Lung (tissue), 12 donors: ENCODE data around the gene ITPA. TPM values are rescaled to one million over a fixed set of nuclear protein-coding genes. Genes with fewer than 3 reads are reported as not detected.

Source experiments
- ATAC-seq: fragments of 200-7000 bp; cut with Tn5 transposase; one replicate; pipeline ENCODE4 v1.9.1; 2020; ENCODE audit warnings: moderate number of reproducible peaks; ENCODE audit not compliant: insufficient read depth, low FRiP score
- DNase-seq, 3 donors: peaks; one replicate each; pipeline ENCODE4 v3.0.0-alpha.2; 2013 to 2017
- H3K27ac ChIP-seq, 2 donors: one replicate each; pipeline ENCODE4 v1.5.1; 2013; ENCODE audit warnings: mild to moderate bottlenecking in 2 of 2, moderate library complexity in 2 of 2, control low read depth in 1 of 2, inconsistent platforms in 1 of 2, low read depth in 1 of 2, low read length in 1 of 2
- H3K27me3 ChIP-seq, 3 donors: one replicate each; pipeline ENCODE4 v1.5.1; 2013; ENCODE audit warnings: low read length in 2 of 3; ENCODE audit not compliant: control insufficient read depth in 3 of 3, insufficient read depth in 3 of 3
- H3K36me3 ChIP-seq, 4 donors: one replicate each; pipeline ENCODE4 v1.5.1; 2013; ENCODE audit warnings: low read length in 4 of 4, mild to moderate bottlenecking in 1 of 4, moderate library complexity in 1 of 4; ENCODE audit not compliant: control insufficient read depth in 4 of 4, insufficient read depth in 4 of 4
- H3K4me1 ChIP-seq, 5 donors: one replicate each; pipeline ENCODE4 v1.5.1; 2013; ENCODE audit warnings: low read length in 5 of 5, mild to moderate bottlenecking in 2 of 5, moderate library complexity in 1 of 5; ENCODE audit not compliant: control insufficient read depth in 5 of 5, insufficient read depth in 5 of 5
- H3K4me3 ChIP-seq: one replicate; pipeline ENCODE4 v1.5.1; 2013; ENCODE audit warnings: mild to moderate bottlenecking, control low read depth, moderate library complexity
- H3K9ac ChIP-seq, 2 donors: one replicate each; pipeline ENCODE4 v1.5.1; 2013; ENCODE audit warnings: low read length in 2 of 2, control low read depth in 1 of 2; ENCODE audit not compliant: insufficient read depth in 1 of 2
- H3K9me3 ChIP-seq, 4 donors: one replicate each; pipeline ENCODE4 v1.5.1; 2013; ENCODE audit warnings: low read length in 3 of 4, mild to moderate bottlenecking in 1 of 4, moderate library complexity in 1 of 4; ENCODE audit not compliant: control insufficient read depth in 4 of 4, insufficient read depth in 3 of 4
- WGBS, 2 donors: extraction: QIAGEN DNeasy Blood & Tissue Kit; methylation state at CpG; one replicate each; pipeline ENCODE4 v1.1.7; 2013; 5-methylcytosine and 5-hydroxymethylcytosine counted together
- polyA plus RNA-seq, 2 donors: library from polyadenylated mRNA; stranded (reverse); fragments of 200-250 nt; gene quantifications; one replicate each; pipeline ENCODE4 v1.2.1, GENCODE V29; 2013
- total RNA-seq, 2 donors: library from RNA; depleted of rRNA in 1 of 2; stranded (reverse); fragments of >200 nt in 1 of 2; gene quantifications; one replicate each; pipeline ENCODE4 v1.2.1, GENCODE V29; 2014 to 2021
- TF ChIP-seq, protein P1 (sequence below): IDR thresholded peaks from 2 replicates; pipeline ENCODE4 v1.5.1; 2012; ENCODE audit warnings: mild to moderate bottlenecking; ENCODE audit errors: control extremely low read depth, extremely low read depth
- donor health status: control.
- donor health status: control.
- donor health status: Bipolar disorder and iron deficiency.
- donor health status: healthy.
- donor health status: DM: yes; HTN: yes; CAD: no.

Gene ITPA
- total and polyA plus RNA-seq, 4 donors = 32.7 to 95.8 (median 66.1) TPM

DNA sequence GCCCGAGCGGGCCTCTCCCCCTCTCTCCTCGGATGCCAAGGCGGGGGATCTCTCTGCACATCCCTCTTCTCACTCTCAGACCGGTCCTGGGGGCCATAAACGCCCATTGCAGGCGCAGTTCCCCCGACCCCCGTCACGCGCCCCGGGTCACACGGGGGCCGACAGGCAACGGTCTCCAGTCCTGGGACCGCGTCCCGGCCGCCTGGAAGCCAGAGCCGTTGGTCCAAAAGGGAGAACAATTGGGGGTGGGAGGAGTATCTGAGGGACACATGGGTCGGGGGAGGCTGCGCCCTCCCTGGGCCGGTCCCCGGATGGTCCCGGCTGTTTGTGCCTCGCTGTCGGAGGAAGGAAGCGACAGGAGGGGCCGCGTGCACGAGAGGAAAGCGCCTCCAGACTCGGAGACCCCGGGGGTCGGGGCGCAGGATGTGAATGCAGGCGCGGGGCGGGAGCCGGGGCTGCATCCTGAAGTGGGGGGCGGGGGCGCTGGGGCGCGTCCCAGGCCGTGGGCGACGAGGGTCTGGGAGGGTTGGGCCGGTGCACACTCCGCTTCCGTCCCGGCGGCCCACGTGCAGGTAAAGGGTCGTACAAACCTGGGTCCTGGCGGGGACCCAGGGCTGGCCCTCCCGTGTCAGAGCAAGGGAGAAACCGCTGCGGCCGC is 28.8 kb downstream of the ITPA start:
- Histone ChIP-seq H3K36me3 (no peaks in the 10 kb centered on the region), H3K27me3 (peaks cover 0 to 59% (median 44%) of the 10 kb centered on the region in 3 donors), H3K9ac (no peak overlapping the region), H3K27ac (no peak overlapping the region), H3K9me3 (peaks cover 0 to 2% (median 0%) of the 10 kb centered on the region in 4 donors), H3K4me3 (no peak overlapping the region), H3K4me1 (peaks cover 0 to 22% (median 0%) of the 10 kb centered on the region in 5 donors)
- TF ChIP-seq, protein P1, sequence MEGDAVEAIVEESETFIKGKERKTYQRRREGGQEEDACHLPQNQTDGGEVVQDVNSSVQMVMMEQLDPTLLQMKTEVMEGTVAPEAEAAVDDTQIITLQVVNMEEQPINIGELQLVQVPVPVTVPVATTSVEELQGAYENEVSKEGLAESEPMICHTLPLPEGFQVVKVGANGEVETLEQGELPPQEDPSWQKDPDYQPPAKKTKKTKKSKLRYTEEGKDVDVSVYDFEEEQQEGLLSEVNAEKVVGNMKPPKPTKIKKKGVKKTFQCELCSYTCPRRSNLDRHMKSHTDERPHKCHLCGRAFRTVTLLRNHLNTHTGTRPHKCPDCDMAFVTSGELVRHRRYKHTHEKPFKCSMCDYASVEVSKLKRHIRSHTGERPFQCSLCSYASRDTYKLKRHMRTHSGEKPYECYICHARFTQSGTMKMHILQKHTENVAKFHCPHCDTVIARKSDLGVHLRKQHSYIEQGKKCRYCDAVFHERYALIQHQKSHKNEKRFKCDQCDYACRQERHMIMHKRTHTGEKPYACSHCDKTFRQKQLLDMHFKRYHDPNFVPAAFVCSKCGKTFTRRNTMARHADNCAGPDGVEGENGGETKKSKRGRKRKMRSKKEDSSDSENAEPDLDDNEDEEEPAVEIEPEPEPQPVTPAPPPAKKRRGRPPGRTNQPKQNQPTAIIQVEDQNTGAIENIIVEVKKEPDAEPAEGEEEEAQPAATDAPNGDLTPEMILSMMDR = no peak
- ATAC-seq = no peak
- DNase-seq = no peak
- WGBS, 2 donors = 3 to 7% methylated on average over 36 to 58 of the region's 59 CpGs

DNA sequence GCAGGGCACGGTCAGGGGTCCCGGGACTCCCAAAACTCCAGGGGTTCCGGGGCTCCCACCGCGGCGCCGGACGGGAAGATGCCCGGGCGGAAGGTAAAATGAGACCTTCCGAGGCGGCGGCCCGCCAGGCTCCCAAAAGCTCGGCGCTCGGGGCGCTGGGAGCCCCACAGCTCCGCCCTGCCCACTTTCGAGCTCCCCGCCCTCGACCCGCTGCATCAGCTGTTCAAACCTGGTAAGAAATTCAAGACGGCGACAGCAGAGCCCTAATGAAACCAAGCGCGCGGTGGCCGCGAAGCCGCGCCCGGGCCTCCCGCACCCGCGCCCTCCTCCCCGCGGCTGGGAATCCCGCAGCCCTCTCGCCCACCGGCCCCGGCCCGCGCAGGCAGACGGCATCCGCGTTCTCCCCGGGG is 29.3 kb downstream of the ITPA start:
- H3K9ac ChIP-seq = no peak overlapping the region
- peak; percentile 14 for ATAC-seq
- DNase-seq = no peak
- H3K36me3 ChIP-seq = no peaks in the 10 kb centered on the region
- peaks cover 0 to 2% (median 0%) of the 10 kb centered on the region in 4 donors for H3K9me3 ChIP-seq
- TF ChIP-seq, protein P1 = no peak
- peaks cover 0 to 59% (median 44%) of the 10 kb centered on the region in 3 donors for H3K27me3 ChIP-seq
- 1% methylated on average over 41 to 48 of the region's 48 CpGs for WGBS, 2 donors
- peak overlapping the region; percentile 65 for H3K4me3 ChIP-seq
- peaks cover 0 to 22% (median 0%) of the 10 kb centered on the region in 5 donors for H3K4me1 ChIP-seq
- no peak overlapping the region for H3K27ac ChIP-seq

DNA sequence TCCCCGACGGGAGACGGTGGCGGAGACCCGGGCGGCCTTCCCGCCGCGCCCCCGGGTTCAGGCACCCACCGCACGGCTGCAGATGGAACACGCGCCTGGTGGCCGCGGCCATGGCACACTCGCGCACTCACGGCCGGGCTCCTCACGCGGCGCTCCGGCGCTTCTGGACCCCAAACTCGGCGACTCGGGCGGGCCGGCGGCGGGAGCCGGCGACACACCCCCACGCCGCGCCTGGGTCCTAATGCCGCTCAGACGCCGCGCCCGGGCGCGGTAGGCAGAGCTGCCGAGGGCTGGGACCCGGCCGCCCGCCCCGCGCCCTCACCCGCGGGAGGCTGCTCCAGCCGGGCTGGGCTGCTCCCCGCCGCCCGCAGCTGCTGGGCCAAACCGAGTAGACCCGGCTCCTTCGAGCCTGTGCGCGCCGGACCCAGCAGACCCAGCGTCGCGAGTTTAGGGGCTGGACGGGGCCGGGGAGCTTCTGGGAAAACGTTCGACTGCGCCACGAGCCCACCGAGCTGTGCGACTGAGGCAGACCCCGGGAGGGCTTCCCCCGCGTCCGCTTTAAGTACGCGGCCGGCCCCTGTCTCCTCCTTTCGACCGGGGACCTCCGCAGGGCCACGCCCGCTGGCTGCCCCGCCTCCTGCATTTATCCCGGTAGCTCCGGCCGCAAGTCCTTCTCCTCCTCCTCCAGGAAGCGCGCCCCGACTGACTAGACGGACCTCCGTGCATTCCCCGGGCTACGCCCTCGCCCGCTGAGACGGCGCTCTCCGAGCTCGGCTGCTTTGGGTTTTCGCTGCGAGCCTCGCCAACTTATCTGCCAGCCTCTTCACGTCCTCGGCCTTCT is 29.9 kb downstream of the ITPA start, which contains the start of gene SLC4A11:
Gene SLC4A11 (minus strand): TSS at position 165 of the 841 bp plus-strand sequence. CDS start 53 bp downstream, at position 112.
- TF ChIP-seq, protein P1 = no peak
- Histone ChIP-seq H3K27ac (no peak within 1 kb of the TSS), H3K36me3 (no peaks in the 10 kb centered on the region), H3K4me1 (peaks cover 0 to 22% (median 0%) of the 10 kb centered on the region in 5 donors), H3K27me3 (peaks cover 0 to 59% (median 44%) of the 10 kb centered on the region in 3 donors), H3K9me3 (peaks cover 0 to 2% (median 0%) of the 10 kb centered on the region in 4 donors), H3K4me3 (peak within 1 kb of the TSS; percentile 65), H3K9ac (no peak within 1 kb of the TSS)
- DNase-seq (peak in 1 of 3 donors; percentile 25), ATAC-seq (peak; percentile 76)
- WGBS, 2 donors = 1% methylated on average over 58 to 107 of the region's 107 CpGs
